ENCODE measurements around the gene MRPL37.

DNA sequence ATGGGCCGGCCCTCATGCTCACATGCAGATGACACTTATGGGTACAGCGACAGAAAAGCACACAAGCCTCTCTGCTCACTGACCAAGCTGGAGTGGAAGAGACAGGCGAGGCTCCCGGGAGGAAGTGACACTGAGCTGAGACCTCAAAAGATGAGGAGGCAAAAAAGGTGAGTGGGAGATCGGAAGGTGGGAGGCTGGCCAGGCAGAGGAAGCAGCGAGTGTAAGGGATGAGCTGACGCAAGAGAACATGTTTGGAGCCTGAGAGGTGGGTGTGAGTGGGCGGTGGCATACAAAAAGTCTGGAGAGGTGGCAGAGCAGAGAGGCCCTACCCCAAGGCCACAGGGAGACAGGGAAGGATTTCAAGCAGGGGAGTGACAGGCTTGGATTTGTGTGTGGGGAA, 29.0 kb upstream of the MRPL37 start:
- TF ChIP-seq, protein P1, sequence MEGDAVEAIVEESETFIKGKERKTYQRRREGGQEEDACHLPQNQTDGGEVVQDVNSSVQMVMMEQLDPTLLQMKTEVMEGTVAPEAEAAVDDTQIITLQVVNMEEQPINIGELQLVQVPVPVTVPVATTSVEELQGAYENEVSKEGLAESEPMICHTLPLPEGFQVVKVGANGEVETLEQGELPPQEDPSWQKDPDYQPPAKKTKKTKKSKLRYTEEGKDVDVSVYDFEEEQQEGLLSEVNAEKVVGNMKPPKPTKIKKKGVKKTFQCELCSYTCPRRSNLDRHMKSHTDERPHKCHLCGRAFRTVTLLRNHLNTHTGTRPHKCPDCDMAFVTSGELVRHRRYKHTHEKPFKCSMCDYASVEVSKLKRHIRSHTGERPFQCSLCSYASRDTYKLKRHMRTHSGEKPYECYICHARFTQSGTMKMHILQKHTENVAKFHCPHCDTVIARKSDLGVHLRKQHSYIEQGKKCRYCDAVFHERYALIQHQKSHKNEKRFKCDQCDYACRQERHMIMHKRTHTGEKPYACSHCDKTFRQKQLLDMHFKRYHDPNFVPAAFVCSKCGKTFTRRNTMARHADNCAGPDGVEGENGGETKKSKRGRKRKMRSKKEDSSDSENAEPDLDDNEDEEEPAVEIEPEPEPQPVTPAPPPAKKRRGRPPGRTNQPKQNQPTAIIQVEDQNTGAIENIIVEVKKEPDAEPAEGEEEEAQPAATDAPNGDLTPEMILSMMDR (IDR thresholded peaks at IDR 0.05), result no peak
- no peak for TF ChIP-seq POLR2A (IDR thresholded peaks at IDR 0.05)
